Common myeloid progenitor, CD34-positive (primary cell): Measurements from ENCODE around the gene KCNT1.

Experiments used
- CTCF ChIA-PET: fragments of 350-600 bp; sonication (Branson Sonifier 250); formaldehyde crosslinking; loops from one replicate; lab custom pipeline; 2021; ENCODE audit warnings: antibody characterized with exemption; lab: Charles Lee
- POLR2A ChIA-PET: fragments of 350-600 bp; sonication (Branson Sonifier 250); formaldehyde crosslinking; loops from one replicate; lab custom pipeline; 2021; ENCODE audit warnings: antibody characterized with exemption; lab: Charles Lee
- DNase-seq, 3 donors: peaks; one replicate each; pipeline versions ENCODE4 v3.0.0 to v3.0.0-alpha.2; 2013
- H3K27ac ChIP-seq, 2 experiments: 1 replicate in 1 of 2; 2 replicates in 1 of 2; pipeline ENCODE4 v1.7.0; 2013; ENCODE audit warnings: inconsistent platforms in 2 of 2, low read length in 2 of 2, mild to moderate bottlenecking in 2 of 2, low read depth in 1 of 2, moderate library complexity in 1 of 2; ENCODE audit not compliant: severe bottlenecking in 2 of 2, insufficient read depth in 1 of 2, poor library complexity in 1 of 2
- H3K27me3 ChIP-seq, 5 experiments: replicated peaks in 2 of 5; 1 replicate in 3 of 5; 2 replicates in 2 of 5; pipeline versions ENCODE4 v1.6.1 to v1.7.0; 2013; ENCODE audit warnings: low read length in 4 of 5, mild to moderate bottlenecking in 2 of 5, moderate library complexity in 2 of 5, inconsistent platforms in 1 of 5; ENCODE audit not compliant: insufficient read depth in 5 of 5, control insufficient read depth in 4 of 5
- H3K36me3 ChIP-seq, 4 experiments: 1 replicate in 2 of 4; 2 replicates in 2 of 4; pipeline versions ENCODE4 v1.6.1 to v1.7.0; 2013; ENCODE audit warnings: low read length in 3 of 4, control low read depth in 1 of 4, mild to moderate bottlenecking in 1 of 4; ENCODE audit not compliant: control insufficient read depth in 4 of 4, insufficient read depth in 4 of 4
- H3K4me1 ChIP-seq, 4 experiments: 1 replicate in 3 of 4; 2 replicates in 1 of 4; pipeline versions ENCODE4 v1.6.1 to v1.7.1; 2013; ENCODE audit warnings: low read length in 3 of 4, mild to moderate bottlenecking in 3 of 4, control low read depth in 1 of 4, inconsistent platforms in 1 of 4, moderate library complexity in 1 of 4; ENCODE audit not compliant: control insufficient read depth in 4 of 4, insufficient read depth in 4 of 4; ENCODE audit errors: control extremely low read depth in 1 of 4
- H3K4me3 ChIP-seq, 7 experiments: 1 replicate in 4 of 7; 2 replicates in 3 of 7; pipeline versions ENCODE4 v1.5.1 to v1.7.0; 2013; ENCODE audit warnings: mild to moderate bottlenecking in 7 of 7, low read length in 6 of 7, moderate library complexity in 6 of 7, inconsistent platforms in 2 of 7, low read depth in 2 of 7, control low read depth in 1 of 7; ENCODE audit not compliant: insufficient read depth in 4 of 7, control insufficient read depth in 1 of 7; ENCODE audit errors: extremely low read depth in 1 of 7
- H3K9me3 ChIP-seq, 5 experiments: 1 replicate in 4 of 5; 2 replicates in 1 of 5; pipeline versions ENCODE4 v1.6.1 to v1.7.1; 2013; ENCODE audit warnings: low read length in 4 of 5, mild to moderate bottlenecking in 2 of 5, inconsistent platforms in 1 of 5, low read depth in 1 of 5, moderate library complexity in 1 of 5; ENCODE audit not compliant: control insufficient read depth in 4 of 5, insufficient read depth in 2 of 5; ENCODE audit errors: control extremely low read depth in 1 of 5
- WGBS: methylation state at CpG from one replicate; pipeline ENCODE4 v1.1.5; 2013; ENCODE audit not compliant: insufficient coverage; 5-methylcytosine and 5-hydroxymethylcytosine counted together

The KCNT1 gene

DNA sequence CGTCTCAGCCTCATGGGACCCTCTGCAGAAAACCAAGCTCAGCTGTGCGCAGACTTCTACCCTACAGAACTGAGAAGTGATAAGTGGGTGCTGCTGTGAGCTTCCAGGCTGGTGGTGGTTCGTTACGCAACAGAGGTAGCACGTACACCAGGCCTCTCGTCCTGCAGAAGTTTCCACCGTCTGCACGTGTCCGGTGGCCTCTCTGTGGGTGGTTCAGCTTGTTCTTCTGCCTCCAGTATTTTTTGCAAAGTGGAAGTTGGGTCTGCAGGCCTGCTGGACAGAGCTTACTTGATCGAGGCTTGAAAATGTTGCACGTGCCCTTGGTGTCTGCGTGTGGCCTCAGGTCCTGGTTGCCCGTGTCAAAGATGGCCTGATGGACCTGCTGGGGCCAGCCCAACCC is 27.5 kb downstream of the KCNT1 start:
- Histone ChIP-seq H3K9me3 (peaks cover 0 to 9% (median 7%) of the 10 kb centered on the region in 5 experiments), H3K27me3 (peaks cover 0 to 65% (median 4%) of the 10 kb centered on the region in 5 experiments), H3K36me3 (no peaks in the 10 kb centered on the region), H3K4me1 (no peaks in the 10 kb centered on the region), H3K27ac (no peak overlapping the region), H3K4me3 (no peak overlapping the region)
- DNase-seq: no peak
- POLR2A ChIA-PET: no interaction called here
- CTCF ChIA-PET: no interaction called here
- WGBS: 87% methylated on average over 13 of the region's 13 CpGs

DNA sequence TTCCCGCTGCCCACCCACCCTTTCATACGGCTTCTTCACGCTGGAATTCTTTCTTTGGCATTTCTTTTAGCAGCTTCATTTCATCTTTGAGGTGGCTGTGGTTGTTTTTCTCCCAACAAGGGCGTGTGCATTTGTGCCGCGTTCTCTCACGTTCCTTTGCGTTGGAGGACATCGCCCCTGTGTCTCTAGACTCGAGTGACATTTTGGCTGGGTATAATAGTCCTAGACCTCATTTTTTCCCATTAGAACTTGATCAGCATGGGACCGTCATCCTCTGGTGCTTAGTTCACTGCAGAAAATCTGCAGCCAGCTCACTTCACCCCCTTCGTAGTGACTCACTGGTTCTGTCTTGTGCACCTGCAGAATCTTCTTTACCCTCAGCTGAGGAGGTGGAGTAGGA is 29.5 kb downstream of the KCNT1 start:
- no peak overlapping the region for H3K27ac ChIP-seq
- H3K36me3 ChIP-seq: no peaks in the 10 kb centered on the region
- no peaks in the 10 kb centered on the region for H3K4me1 ChIP-seq
- no peak overlapping the region for H3K4me3 ChIP-seq
- ChIA-PET CTCF (no interaction called here), POLR2A (no interaction called here)
- over 99% methylated on average over 12 of the region's 12 CpGs for WGBS
- H3K27me3 ChIP-seq: peaks cover 0 to 70% (median 8%) of the 10 kb centered on the region in 5 experiments
- peaks cover 0 to 9% (median 7%) of the 10 kb centered on the region in 5 experiments for H3K9me3 ChIP-seq
- no peak for DNase-seq

DNA sequence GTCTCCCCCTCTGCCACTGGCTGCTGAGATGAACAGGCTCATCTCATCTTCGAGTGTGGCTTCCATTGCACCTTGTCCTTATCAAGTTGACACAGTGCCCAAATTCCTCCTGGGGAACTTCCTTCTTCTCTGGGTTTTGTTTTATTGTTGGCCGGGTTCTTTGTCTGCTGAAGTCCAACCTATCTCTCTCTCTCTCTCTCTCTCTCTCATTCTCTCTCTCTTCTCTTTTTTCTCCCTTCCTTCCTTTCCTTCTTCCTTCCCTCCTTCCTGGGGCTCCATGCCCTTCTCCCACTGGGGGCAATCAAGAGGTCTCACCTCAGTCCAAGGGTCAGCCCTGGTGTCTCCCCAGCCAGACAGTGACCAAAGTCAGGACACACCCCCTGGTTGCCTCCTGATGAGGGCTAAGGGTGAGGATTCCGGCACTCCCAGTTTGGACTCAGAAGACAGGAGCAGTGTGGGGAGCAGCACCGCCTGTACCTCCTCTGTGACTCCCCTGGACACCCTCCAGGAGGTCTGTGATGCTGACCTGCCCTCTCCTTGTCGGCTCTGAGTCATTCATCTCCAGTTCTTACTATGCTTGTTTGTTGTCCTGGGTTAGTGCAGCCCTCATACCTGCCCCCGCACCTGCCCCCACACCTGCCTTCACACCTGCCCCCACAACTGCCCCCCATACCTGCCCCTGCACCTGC is 30.7 kb downstream of the KCNT1 start:
- POLR2A ChIA-PET: no interaction called here
- CTCF ChIA-PET: no interaction called here
- no peaks in the 10 kb centered on the region for H3K36me3 ChIP-seq
- WGBS: 40% methylated on average over 4 of the region's 6 CpGs
- peaks cover 0 to 9% (median 7%) of the 10 kb centered on the region in 5 experiments for H3K9me3 ChIP-seq
- H3K4me1 ChIP-seq: no peaks in the 10 kb centered on the region
- H3K27ac ChIP-seq: no peak overlapping the region
- H3K27me3 ChIP-seq: peaks cover 0 to 70% (median 8%) of the 10 kb centered on the region in 5 experiments
- peak; percentile 12 to 29 (median 24) for DNase-seq
- no peak overlapping the region for H3K4me3 ChIP-seq

DNA sequence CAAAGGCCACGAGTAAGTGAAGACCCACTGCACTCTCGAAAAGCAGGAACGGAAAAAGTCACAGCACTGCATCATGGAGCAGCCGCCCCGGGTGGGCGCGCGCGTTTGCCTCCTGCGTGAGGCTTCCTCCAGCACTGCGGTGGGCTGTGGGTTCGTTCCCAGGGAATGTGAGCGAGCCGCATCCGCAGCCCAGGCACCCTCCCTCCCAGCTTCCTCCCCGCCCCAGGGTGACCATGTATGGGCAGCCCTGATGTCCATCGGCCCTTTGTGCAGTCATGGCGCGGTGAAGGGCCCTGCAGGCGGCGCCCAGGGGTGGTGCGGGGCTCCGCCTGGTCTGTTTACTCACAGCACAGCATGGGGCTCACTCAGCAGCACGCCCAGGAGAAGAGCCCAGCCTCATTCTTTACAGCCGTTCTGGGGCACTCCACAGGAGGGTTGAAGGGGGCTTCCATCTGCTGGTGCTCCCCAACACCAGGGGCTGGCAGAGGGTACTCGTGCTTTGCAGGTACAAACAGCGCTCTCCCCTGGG is 32.7 kb downstream of the KCNT1 start:
- Histone ChIP-seq H3K4me3 (no peak overlapping the region), H3K27ac (no peak overlapping the region), H3K9me3 (peaks cover 0 to 9% (median 7%) of the 10 kb centered on the region in 5 experiments), H3K36me3 (no peaks in the 10 kb centered on the region), H3K4me1 (no peaks in the 10 kb centered on the region), H3K27me3 (peaks cover 0 to 69% (median 8%) of the 10 kb centered on the region in 5 experiments)
- no peak for DNase-seq
- ChIA-PET POLR2A (no interaction called here), CTCF (no interaction called here)
- 76% methylated on average over 26 of the region's 27 CpGs for WGBS

DNA sequence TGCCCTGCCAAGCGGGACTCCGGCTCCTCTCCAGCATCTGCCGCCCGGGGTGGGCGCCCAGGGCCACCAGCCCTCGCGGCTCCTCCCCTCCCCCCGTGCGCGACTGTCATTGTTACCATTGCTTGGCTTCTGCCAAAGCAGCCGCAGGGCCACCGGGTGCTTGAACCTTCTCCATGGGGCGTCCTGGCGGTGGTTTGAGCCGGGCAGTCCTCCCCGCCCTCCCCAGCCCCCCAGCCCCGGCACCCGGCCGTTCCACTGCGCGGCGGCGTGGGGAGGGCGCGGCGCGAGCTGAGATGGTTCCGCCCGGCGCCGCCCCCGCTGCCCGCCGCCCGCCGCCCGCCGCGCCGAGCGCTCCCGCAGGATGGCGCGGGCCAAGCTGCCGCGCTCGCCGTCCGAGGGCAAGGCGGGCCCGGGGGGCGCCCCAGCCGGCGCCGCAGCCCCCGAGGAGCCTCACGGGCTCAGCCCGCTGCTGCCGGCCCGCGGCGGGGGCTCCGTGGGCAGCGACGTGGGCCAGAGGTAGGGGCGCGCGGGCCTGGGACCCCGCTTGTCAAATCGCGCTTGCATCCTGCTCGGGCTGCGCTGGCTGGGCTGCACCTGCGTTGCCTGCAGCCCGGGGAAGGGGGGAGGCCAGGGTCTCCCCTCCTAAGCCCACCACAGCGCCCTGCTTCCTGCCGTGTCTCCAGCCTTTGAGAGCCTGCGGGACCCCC is 34.4 kb downstream of the KCNT1 start:
- CTCF ChIA-PET: no interaction called here
- no peak overlapping the region for H3K4me3 ChIP-seq
- H3K9me3 ChIP-seq: peaks cover 0 to 8% (median 3%) of the 10 kb centered on the region in 5 experiments
- H3K36me3 ChIP-seq: no peaks in the 10 kb centered on the region
- DNase-seq: no peak
- H3K27me3 ChIP-seq: peaks cover 0 to 65% (median 9%) of the 10 kb centered on the region in 5 experiments
- 5% methylated on average over 40 of the region's 78 CpGs for WGBS
- POLR2A ChIA-PET: no interaction called here
- H3K27ac ChIP-seq: no peak overlapping the region
- H3K4me1 ChIP-seq: no peaks in the 10 kb centered on the region

DNA sequence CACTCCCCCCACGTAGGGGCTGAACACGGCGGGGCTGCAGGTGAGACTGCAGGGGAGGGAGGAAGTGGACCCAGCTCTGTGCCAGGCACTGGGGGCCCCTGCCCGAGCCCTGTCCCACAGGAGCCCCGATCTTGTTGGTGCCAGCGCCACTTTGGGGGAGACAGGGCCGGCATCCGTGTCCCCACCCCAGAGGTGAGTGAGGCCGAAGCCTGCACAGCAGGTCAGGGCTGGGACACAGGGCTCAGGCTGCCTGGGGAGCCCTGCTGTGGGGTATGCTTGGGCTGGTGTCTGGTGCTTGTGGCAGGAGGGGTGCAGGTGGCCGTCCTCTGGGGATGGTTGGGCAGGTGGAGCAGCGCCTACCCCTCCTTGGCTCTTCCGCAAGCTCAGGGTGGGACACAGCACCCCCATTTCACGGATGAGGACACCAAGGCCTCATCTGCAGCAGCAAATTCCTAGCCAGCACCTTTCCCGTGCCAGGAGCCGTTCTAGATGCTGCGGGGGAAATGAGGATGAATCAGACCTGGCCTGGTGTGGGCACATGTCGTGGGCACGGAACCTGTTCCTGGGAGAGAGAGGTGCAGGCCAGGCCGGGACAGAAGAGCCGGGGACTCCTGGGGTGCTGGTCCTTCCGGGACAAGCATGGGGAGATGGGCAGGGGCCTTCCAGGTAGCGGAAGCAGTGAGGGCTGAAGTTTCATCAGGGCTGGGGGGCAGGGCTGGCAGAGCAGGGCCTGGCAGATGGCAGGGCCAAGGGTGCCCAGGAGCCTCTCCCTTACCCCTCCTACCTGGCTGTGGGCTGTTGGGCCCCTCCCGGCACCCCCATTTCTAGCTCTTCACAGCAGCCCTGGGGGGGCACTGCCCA is 35.2 kb downstream of the KCNT1 start:
- peaks cover 0 to 65% (median 11%) of the 10 kb centered on the region in 5 experiments for H3K27me3 ChIP-seq
- no peaks in the 10 kb centered on the region for H3K36me3 ChIP-seq
- CTCF ChIA-PET: no interaction called here
- 73% methylated on average over 21 of the region's 23 CpGs for WGBS
- POLR2A ChIA-PET: no interaction called here
- no peak overlapping the region for H3K4me3 ChIP-seq
- H3K4me1 ChIP-seq: no peaks in the 10 kb centered on the region
- no peak overlapping the region for H3K27ac ChIP-seq
- DNase-seq: no peak
- peaks cover 0 to 3% (median 0%) of the 10 kb centered on the region in 5 experiments for H3K9me3 ChIP-seq
